Chondrocyte (in vitro differentiated cells): ENCODE results near the gene USP6. TPM values are rescaled to one million over a fixed set of nuclear protein-coding genes. Genes with fewer than 3 reads are reported as not detected.

ENCODE experiments used
- DNase-seq: peaks from one replicate; pipeline ENCODE4 v3.0.0; 2021; ENCODE audit warnings: mixed read lengths, low spot score
- H3K27ac Mint-ChIP-seq: one replicate; pipeline ENCODE4 v1.8.0; 2021; ENCODE audit warnings: mild to moderate bottlenecking, moderate library complexity, mixed read lengths; ENCODE audit not compliant: unreplicated experiment
- H3K27me3 Mint-ChIP-seq: 2 replicates; pipeline ENCODE4 v1.8.0; 2021; ENCODE audit warnings: low read depth, mixed read lengths
- H3K36me3 Mint-ChIP-seq: 2 replicates; pipeline ENCODE4 v1.8.0; 2021; ENCODE audit warnings: low read depth, mixed read lengths
- H3K4me1 Mint-ChIP-seq: 2 replicates; pipeline ENCODE4 v1.8.0; 2021; ENCODE audit warnings: low read depth, mild to moderate bottlenecking, mixed read lengths
- H3K4me3 Mint-ChIP-seq: one replicate; pipeline ENCODE4 v1.8.0; 2021; ENCODE audit warnings: mild to moderate bottlenecking, moderate library complexity, mixed read lengths; ENCODE audit not compliant: unreplicated experiment
- H3K9me3 Mint-ChIP-seq: 2 replicates; pipeline ENCODE4 v1.8.0; 2021; ENCODE audit warnings: low read depth, mixed read lengths
- CTCF ChIP-seq: fragments of 200-600 bp; sonication (generic); IDR thresholded peaks from 2 replicates; pipeline ENCODE4 v1.5.0; 2021; ENCODE audit warnings: antibody characterized with exemption, mild to moderate bottlenecking, moderate library complexity
- total RNA-seq: library from RNA; stranded (reverse); gene quantifications from 3 replicates; pipeline ENCODE4 v1.2.1, GENCODE V29; 2021

Gene USP6
- total RNA-seq, 1 donor from 2014 or later, result 0.12 TPM

GRCh38 chr17:5179003-5179402, 63.2 kb downstream of the USP6 start:
- H3K36me3 Mint-ChIP-seq, result peaks cover 65% of the 10 kb centered on the region
- DNase-seq, result no peak
- no peak for TF ChIP-seq CTCF
- no peaks in the 10 kb centered on the region for H3K27me3 Mint-ChIP-seq
- H3K4me1 Mint-ChIP-seq, result no peaks in the 10 kb centered on the region
- no peak overlapping the region for H3K27ac Mint-ChIP-seq
- H3K4me3 Mint-ChIP-seq, result no peak overlapping the region
- H3K9me3 Mint-ChIP-seq, result peaks cover 66% of the 10 kb centered on the region

GRCh38 chr17:5181509-5182305, 65.9 kb downstream of the USP6 start:
- Mint-ChIP-seq H3K4me1 (no peaks in the 10 kb centered on the region), H3K4me3 (no peak overlapping the region), H3K27me3 (no peaks in the 10 kb centered on the region), H3K36me3 (peaks cover 67% of the 10 kb centered on the region), H3K27ac (no peak overlapping the region), H3K9me3 (peaks cover 72% of the 10 kb centered on the region)
- no peak for DNase-seq
- no peak for TF ChIP-seq CTCF

- H3K27ac Mint-ChIP-seq, result peak overlapping the region; percentile 24
- no peak for TF ChIP-seq CTCF
- peaks cover 76% of the 10 kb centered on the region for H3K9me3 Mint-ChIP-seq
- H3K36me3 Mint-ChIP-seq, result peaks cover 73% of the 10 kb centered on the region
- no peak for DNase-seq
- no peaks in the 10 kb centered on the region for H3K4me1 Mint-ChIP-seq
- no peak overlapping the region for H3K4me3 Mint-ChIP-seq
- no peaks in the 10 kb centered on the region for H3K27me3 Mint-ChIP-seq
Observed at GRCh38 chr17:5182597-5183409, 67.0 kb downstream of the USP6 start.

- no peaks in the 10 kb centered on the region for H3K27me3 Mint-ChIP-seq
Observed at GRCh38 chr17:5183410-5183793, 67.6 kb downstream of the USP6 start.

More at GRCh38 chr17:5183410-5183793, 67.6 kb downstream of the USP6 start:
- Mint-ChIP-seq H3K4me1 (no peaks in the 10 kb centered on the region), H3K9me3 (peaks cover 79% of the 10 kb centered on the region), H3K4me3 (no peak overlapping the region), H3K27ac (no peak overlapping the region), H3K36me3 (peaks cover 77% of the 10 kb centered on the region)
- TF ChIP-seq CTCF, result no peak
- no peak for DNase-seq
